ENCODE results near the gene LRRC1. TPM values are rescaled to one million over a fixed set of nuclear protein-coding genes. Genes with fewer than 3 reads are reported as not detected.

LRRC1 gene
- total and polyA plus RNA-seq, 2 of the 8 experiments (the other 6 are each of a cell fraction or from before 2014, with no cell fraction given): 6.7 to 15.9 TPM

DNA sequence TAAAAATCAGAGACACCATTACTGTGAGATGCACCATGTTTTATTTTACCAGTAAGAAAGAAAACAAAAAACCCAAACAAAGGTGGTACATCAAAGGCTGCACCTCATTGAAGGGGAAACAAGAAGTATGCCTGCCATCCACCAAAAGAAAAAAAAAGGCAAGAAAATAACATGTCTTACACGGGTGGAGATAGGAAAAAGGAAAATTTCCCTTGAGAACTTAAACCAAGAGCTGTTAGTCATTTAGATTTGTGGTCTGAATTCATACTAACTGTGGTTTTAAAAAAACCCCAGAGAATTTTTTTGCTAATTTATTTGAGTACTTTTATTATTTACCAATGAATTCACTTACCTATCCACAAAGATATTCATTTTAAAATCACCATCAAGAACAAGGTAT lies 144.0 kb downstream of the LRRC1 start:
- FAIRE-seq: no peak
- no peak overlapping the region for H2BK20ac ChIP-seq (ENCODE audit: low read length)

More for the DNA sequence above, 144.0 kb downstream of the LRRC1 start:
- no peak overlapping the region for H2AK5ac ChIP-seq (ENCODE audit: low read depth, low read length)
- H3K23ac ChIP-seq (ENCODE audit: insufficient read length): no peak overlapping the region
- no peak overlapping the region for H3K4me3 ChIP-seq (ENCODE audit: extremely low read depth in 1 of 4, insufficient read depth in 2 of 4, low read depth in 3 of 4, low read length in 4 of 4)
- no peaks in the 10 kb centered on the region for H3K79me2 ChIP-seq (ENCODE audit: control insufficient read depth in 1 of 2, insufficient read depth in 2 of 2, low read length in 2 of 2)
- no peak overlapping the region for H2BK15ac ChIP-seq (ENCODE audit: low read length)
- ChIA-PET CTCF (ENCODE audit: partially characterized antibody) (no interaction called here), POLR2A (ENCODE audit: partially characterized antibody) (no interaction called here)
- no peak overlapping the region for H3K14ac ChIP-seq (ENCODE audit: insufficient read length)
- no peak overlapping the region for H4K5ac ChIP-seq (ENCODE audit: insufficient read length, low read depth, low read length)
- H3K4me1 ChIP-seq (replicated peaks in 1 of 4; ENCODE audit: control insufficient read depth in 3 of 4, insufficient read depth in 4 of 4, low read length in 3 of 4): no peaks in the 10 kb centered on the region
- TF ChIP-seq BACH1 (IDR thresholded peaks at IDR 0.05; ENCODE audit: low read length): no peak
- TF ChIP-seq EGR1 (IDR thresholded peaks at IDR 0.05; ENCODE audit: borderline replicate concordance, low read depth, low read length): no peak
- no peak for TF ChIP-seq KDM4A (IDR thresholded peaks at IDR 0.05; ENCODE audit: low read depth, low read length, severe bottlenecking)
- H3K56ac ChIP-seq (replicated peaks; ENCODE audit: insufficient read length, low read depth, low read length): no peak overlapping the region
- H3K4me2 ChIP-seq (ENCODE audit: insufficient read depth in 1 of 2, low read depth in 2 of 2, low read length in 2 of 2): no peak overlapping the region
- 75% methylated on average over 1 of the region's 1 CpG; no CpG with 5 or more reads in 1 of the 2 experiments for WGBS, 2 experiments (ENCODE audit: extremely low coverage in 1 of 2, insufficient coverage in 1 of 2, insufficient read length in 1 of 2, insufficient replicate concordance in 2 of 2, low coverage in 1 of 2, low lambda C conversion rate in 2 of 2, missing lambda C conversion rate in 1 of 2)
- H2BK5ac ChIP-seq (ENCODE audit: low read depth, low read length): no peak overlapping the region
- H3K9ac ChIP-seq (replicated peaks in 1 of 4; ENCODE audit: extremely low read depth in 1 of 4, low read depth in 3 of 4, low read length in 3 of 4): no peak overlapping the region
- no peaks in the 10 kb centered on the region; the same call in 1 of the 2 replicates for H3K23me2 ChIP-seq (ENCODE audit: low read depth, low read length)
- H3K9me3 ChIP-seq (ENCODE audit: insufficient read depth in 2 of 2, low read depth in 1 of 2, low read length in 1 of 2): no peaks in the 10 kb centered on the region
- no peak overlapping the region for H4K8ac ChIP-seq (ENCODE audit: extremely low read depth, insufficient read depth, low read length)
- no peak for DNase-seq (ENCODE audit: low read depth in 1 of 2, low spot score in 2 of 2)
- H3K27me3 ChIP-seq (replicated peaks in 1 of 4; ENCODE audit: control insufficient read depth in 3 of 4, extremely low read depth in 1 of 4, insufficient read depth in 3 of 4, low read length in 3 of 4): no peaks in the 10 kb centered on the region
- no peak overlapping the region for H2BK120ac ChIP-seq (replicated peaks; ENCODE audit: low read depth, low read length)
- H3K4ac ChIP-seq (replicated peaks; ENCODE audit: insufficient read length, low read depth, low read length): no peak overlapping the region
- H3K79me1 ChIP-seq (ENCODE audit: low read depth, low read length): no peaks in the 10 kb centered on the region
- no peak overlapping the region for H3K18ac ChIP-seq (ENCODE audit: extremely low read depth, low read length)
- no peak overlapping the region for H2AFZ ChIP-seq (ENCODE audit: low read length)
- H3K36me3 ChIP-seq (ENCODE audit: control insufficient read depth in 2 of 4, insufficient read depth in 4 of 4, low read length in 3 of 4): no peaks in the 10 kb centered on the region
- H4K91ac ChIP-seq (replicated peaks; ENCODE audit: insufficient read length, low read length): no peak overlapping the region
- no peak overlapping the region for H2BK12ac ChIP-seq (ENCODE audit: low read depth, low read length)
- H4K20me1 ChIP-seq (replicated peaks in 1 of 2; ENCODE audit: control insufficient read depth in 1 of 2, insufficient read depth in 2 of 2, low read length in 2 of 2): no peaks in the 10 kb centered on the region
- H3K27ac ChIP-seq (ENCODE audit: low read depth, low read length): no peak overlapping the region
